HG03521 (cell line): ENCODE data around the gene SLIT3.

Experiments used
- ATAC-seq: cut with Tn5 transposase; IDR thresholded peaks from one replicate; pipeline ENCODE4 v1.9.1; 2021; ENCODE audit warnings: mild to moderate bottlenecking, moderate library complexity; ENCODE audit not compliant: unreplicated experiment

The SLIT3 gene

GRCh38 chr5:169272111-169272510 is 28.8 kb downstream of the SLIT3 start:
- no peak for ATAC-seq

- no peak for ATAC-seq
These were observed 30.1 kb downstream of the SLIT3 start for GRCh38 chr5:169270827-169271226.

GRCh38 chr5:169268019-169268418 is 32.9 kb downstream of the SLIT3 start:
- ATAC-seq, result no peak

- no peak for ATAC-seq
These were observed 35.1 kb downstream of the SLIT3 start for GRCh38 chr5:169265888-169266287.

GRCh38 chr5:169263591-169263990 is 37.3 kb downstream of the SLIT3 start:
- no peak for ATAC-seq

- no peak for ATAC-seq
These were observed 39.9 kb downstream of the SLIT3 start for GRCh38 chr5:169260896-169261569.

- ATAC-seq, result no peak
These were observed 42.5 kb downstream of the SLIT3 start for GRCh38 chr5:169258372-169259000.

- ATAC-seq, result no peak
These were observed 44.7 kb downstream of the SLIT3 start for GRCh38 chr5:169256191-169256590.

GRCh38 chr5:169253071-169253470 is 47.9 kb downstream of the SLIT3 start:
- no peak for ATAC-seq

- no peak for ATAC-seq
These were observed 49.4 kb downstream of the SLIT3 start for GRCh38 chr5:169251333-169252084.

- no peak for ATAC-seq
These were observed 50.1 kb downstream of the SLIT3 start for GRCh38 chr5:169250887-169251286.

GRCh38 chr5:169248996-169249395 is 51.9 kb downstream of the SLIT3 start:
- no peak for ATAC-seq

- ATAC-seq, result no peak
These were observed 52.4 kb downstream of the SLIT3 start for GRCh38 chr5:169248550-169248949.

GRCh38 chr5:169244812-169245211 is 56.1 kb downstream of the SLIT3 start:
- ATAC-seq, result no peak

- no peak for ATAC-seq
These were observed 57.1 kb downstream of the SLIT3 start for GRCh38 chr5:169243651-169244422.

GRCh38 chr5:169242849-169243186 is 58.1 kb downstream of the SLIT3 start:
- no peak for ATAC-seq

- ATAC-seq, result no peak
These were observed 58.6 kb downstream of the SLIT3 start for GRCh38 chr5:169242175-169242848.

GRCh38 chr5:169229342-169229892 is 71.5 kb downstream of the SLIT3 start:
- ATAC-seq, result no peak

- ATAC-seq, result no peak
These were observed 74.0 kb downstream of the SLIT3 start for GRCh38 chr5:169226895-169227294.

GRCh38 chr5:169225830-169226356 is 75.0 kb downstream of the SLIT3 start:
- no peak for ATAC-seq
